Common myeloid progenitor, CD34-positive (primary cell): ENCODE measurements around the gene WDFY1.

Experiments
- CTCF ChIA-PET: fragments of 350-600 bp; sonication (Branson Sonifier 250); formaldehyde crosslinking; loops from one replicate; lab custom pipeline; 2021; ENCODE audit warnings: antibody characterized with exemption; lab: Charles Lee
- POLR2A ChIA-PET: fragments of 350-600 bp; sonication (Branson Sonifier 250); formaldehyde crosslinking; loops from one replicate; lab custom pipeline; 2021; ENCODE audit warnings: antibody characterized with exemption; lab: Charles Lee
- DNase-seq, 3 donors: peaks; one replicate each; pipeline versions ENCODE4 v3.0.0 to v3.0.0-alpha.2; 2013
- H3K27ac ChIP-seq, 2 experiments: 1 replicate in 1 of 2; 2 replicates in 1 of 2; pipeline ENCODE4 v1.7.0; 2013; ENCODE audit warnings: inconsistent platforms in 2 of 2, low read length in 2 of 2, mild to moderate bottlenecking in 2 of 2, low read depth in 1 of 2, moderate library complexity in 1 of 2; ENCODE audit not compliant: severe bottlenecking in 2 of 2, insufficient read depth in 1 of 2, poor library complexity in 1 of 2
- H3K27me3 ChIP-seq, 5 experiments: replicated peaks in 2 of 5; 1 replicate in 3 of 5; 2 replicates in 2 of 5; pipeline versions ENCODE4 v1.6.1 to v1.7.0; 2013; ENCODE audit warnings: low read length in 4 of 5, mild to moderate bottlenecking in 2 of 5, moderate library complexity in 2 of 5, inconsistent platforms in 1 of 5; ENCODE audit not compliant: insufficient read depth in 5 of 5, control insufficient read depth in 4 of 5
- H3K36me3 ChIP-seq, 4 experiments: 1 replicate in 2 of 4; 2 replicates in 2 of 4; pipeline versions ENCODE4 v1.6.1 to v1.7.0; 2013; ENCODE audit warnings: low read length in 3 of 4, control low read depth in 1 of 4, mild to moderate bottlenecking in 1 of 4; ENCODE audit not compliant: control insufficient read depth in 4 of 4, insufficient read depth in 4 of 4
- H3K4me1 ChIP-seq, 4 experiments: 1 replicate in 3 of 4; 2 replicates in 1 of 4; pipeline versions ENCODE4 v1.6.1 to v1.7.1; 2013; ENCODE audit warnings: low read length in 3 of 4, mild to moderate bottlenecking in 3 of 4, control low read depth in 1 of 4, inconsistent platforms in 1 of 4, moderate library complexity in 1 of 4; ENCODE audit not compliant: control insufficient read depth in 4 of 4, insufficient read depth in 4 of 4; ENCODE audit errors: control extremely low read depth in 1 of 4
- H3K4me3 ChIP-seq, 7 experiments: 1 replicate in 4 of 7; 2 replicates in 3 of 7; pipeline versions ENCODE4 v1.5.1 to v1.7.0; 2013; ENCODE audit warnings: mild to moderate bottlenecking in 7 of 7, low read length in 6 of 7, moderate library complexity in 6 of 7, inconsistent platforms in 2 of 7, low read depth in 2 of 7, control low read depth in 1 of 7; ENCODE audit not compliant: insufficient read depth in 4 of 7, control insufficient read depth in 1 of 7; ENCODE audit errors: extremely low read depth in 1 of 7
- H3K9me3 ChIP-seq, 5 experiments: 1 replicate in 4 of 5; 2 replicates in 1 of 5; pipeline versions ENCODE4 v1.6.1 to v1.7.1; 2013; ENCODE audit warnings: low read length in 4 of 5, mild to moderate bottlenecking in 2 of 5, inconsistent platforms in 1 of 5, low read depth in 1 of 5, moderate library complexity in 1 of 5; ENCODE audit not compliant: control insufficient read depth in 4 of 5, insufficient read depth in 2 of 5; ENCODE audit errors: control extremely low read depth in 1 of 5
- WGBS: methylation state at CpG from one replicate; pipeline ENCODE4 v1.1.5; 2013; ENCODE audit not compliant: insufficient coverage; 5-methylcytosine and 5-hydroxymethylcytosine counted together

WDFY1 gene

GRCh38 chr2:223949241-223949840 lies 4.2 kb upstream of the WDFY1 start:
- Histone ChIP-seq H3K27ac (no peak overlapping the region), H3K4me3 (no peak overlapping the region), H3K27me3 (no peaks in the 10 kb centered on the region), H3K9me3 (no peaks in the 10 kb centered on the region), H3K4me1 (peaks cover 0 to 7% (median 2%) of the 10 kb centered on the region in 4 experiments), H3K36me3 (no peaks in the 10 kb centered on the region)
- no CpG with 5 or more reads among the region's 3 CpGs for WGBS
- ChIA-PET CTCF (interaction anchor here (0.6 to 1.2 kb wide), 2 partner anchors 9 to 21 kb away, joined by 3 read pairs; no protein-coding TSS in a partner anchor), POLR2A (no interaction called here)
- DNase-seq = no peak

- Histone ChIP-seq H3K36me3 (no peaks in the 10 kb centered on the region), H3K4me1 (peaks cover 0 to 15% (median 11%) of the 10 kb centered on the region in 4 experiments), H3K4me3 (no peak overlapping the region), H3K27ac (no peak overlapping the region), H3K9me3 (no peaks in the 10 kb centered on the region), H3K27me3 (no peaks in the 10 kb centered on the region)
- WGBS = 98% methylated on average over 4 of the region's 5 CpGs
- POLR2A ChIA-PET = no interaction called here
- DNase-seq = no peak
- CTCF ChIA-PET = interaction anchor here (1.5 kb wide), 1 partner anchor 22 kb away, joined by 4 read pairs; no protein-coding TSS in a partner anchor
Observed at GRCh38 chr2:223947711-223948205, 2.6 kb upstream of the WDFY1 start.

GRCh38 chr2:223945755-223946154 lies 620 bp upstream of the WDFY1 start:
- POLR2A ChIA-PET = no interaction called here
- no peaks in the 10 kb centered on the region for H3K9me3 ChIP-seq
- 0% methylated on average over 2 of the region's 4 CpGs for WGBS
- peak in 1 of 3 donors; percentile 50 for DNase-seq
- no peaks in the 10 kb centered on the region for H3K27me3 ChIP-seq
- no peak overlapping the region for H3K27ac ChIP-seq
- no peaks in the 10 kb centered on the region for H3K36me3 ChIP-seq
- H3K4me3 ChIP-seq = peak overlapping the region in 4 of 7 experiments; percentile 83 to 90 (median 88)
- CTCF ChIA-PET = interaction anchor here (0.8 to 2.1 kb wide), 2 partner anchors 9 to 15 kb away, joined by 3 to 17 read pairs; no protein-coding TSS in a partner anchor
- peaks cover 0 to 15% (median 10%) of the 10 kb centered on the region in 4 experiments for H3K4me1 ChIP-seq

- H3K27ac ChIP-seq = peak overlapping the region in 1 of 2 experiments; percentile 68
- WGBS = under 1% methylated on average over 40 of the region's 46 CpGs
- H3K4me3 ChIP-seq = peak overlapping the region; percentile 77 to 90 (median 86)
- peaks cover 0 to 15% (median 10%) of the 10 kb centered on the region in 4 experiments for H3K4me1 ChIP-seq
- CTCF ChIA-PET = interaction anchor here (1.0 to 2.1 kb wide), 3 partner anchors 10 to 34 kb away, joined by 3 to 17 read pairs (median 4); no protein-coding TSS in a partner anchor
- H3K36me3 ChIP-seq = peaks cover 0 to 2% (median 0%) of the 10 kb centered on the region in 4 experiments
- no peaks in the 10 kb centered on the region for H3K9me3 ChIP-seq
- POLR2A ChIA-PET = interaction anchor here (1.5 kb wide), 1 partner anchor 13 kb away, joined by 4 read pairs; the partner anchor contains the start of gene MRPL44
- peak; percentile 33 to 62 (median 58) for DNase-seq
- H3K27me3 ChIP-seq = no peaks in the 10 kb centered on the region
Observed at GRCh38 chr2:223944166-223944702, 901 bp downstream of the WDFY1 start.

GRCh38 chr2:223943561-223944008 lies 1.6 kb downstream of the WDFY1 start:
- CTCF ChIA-PET = interaction anchor here (0.6 to 1.7 kb wide), 5 partner anchors 10 to 464 kb away, joined by 3 to 4 read pairs (median 3); no protein-coding TSS in a partner anchor

GRCh38 chr2:223943135-223943534 lies 2.0 kb downstream of the WDFY1 start:
- H3K4me3 ChIP-seq = no peak overlapping the region
- peaks cover 0 to 15% (median 10%) of the 10 kb centered on the region in 4 experiments for H3K4me1 ChIP-seq
- DNase-seq = no peak
- H3K36me3 ChIP-seq = peaks cover 0 to 2% (median 0%) of the 10 kb centered on the region in 4 experiments
- ChIA-PET CTCF (interaction anchor here (0.6 to 1.7 kb wide), 5 partner anchors 9 to 464 kb away, joined by 3 to 4 read pairs (median 3); no protein-coding TSS in a partner anchor), POLR2A (interaction anchor here (0.6 kb wide), 1 partner anchor 10 kb away, joined by 3 read pairs; no protein-coding TSS in a partner anchor)
- WGBS = 80% methylated on average over 1 of the region's 1 CpG
- H3K27ac ChIP-seq = no peak overlapping the region
- H3K9me3 ChIP-seq = no peaks in the 10 kb centered on the region
- no peaks in the 10 kb centered on the region for H3K27me3 ChIP-seq

More at GRCh38 chr2:223943561-223944008, 1.6 kb downstream of the WDFY1 start:
- Histone ChIP-seq H3K9me3 (no peaks in the 10 kb centered on the region), H3K36me3 (peaks cover 0 to 2% (median 0%) of the 10 kb centered on the region in 4 experiments), H3K27me3 (no peaks in the 10 kb centered on the region), H3K27ac (no peak overlapping the region), H3K4me3 (peak overlapping the region in 4 of 7 experiments; percentile 85 to 90 (median 88)), H3K4me1 (peaks cover 0 to 15% (median 10%) of the 10 kb centered on the region in 4 experiments)
- WGBS = 79% methylated on average over 5 of the region's 7 CpGs
- no peak for DNase-seq
- POLR2A ChIA-PET = interaction anchor here (0.6 kb wide), 1 partner anchor 9 kb away, joined by 3 read pairs; no protein-coding TSS in a partner anchor
